TTC549 (cell line): ENCODE measurements around the gene PCDHA3.
"Not testable (repeated sequence)": the region's sequence is repeated elsewhere in the genome, so short reads cannot be mapped to it uniquely, and the experiment has no call there.

Experiments used
- FAIRE-seq: peaks from 2 replicates; lab custom pipeline; 2012; peaks lifted over from hg19 to GRCh38; lab: Jason Lieb, UNC

The PCDHA3 gene

DNA sequence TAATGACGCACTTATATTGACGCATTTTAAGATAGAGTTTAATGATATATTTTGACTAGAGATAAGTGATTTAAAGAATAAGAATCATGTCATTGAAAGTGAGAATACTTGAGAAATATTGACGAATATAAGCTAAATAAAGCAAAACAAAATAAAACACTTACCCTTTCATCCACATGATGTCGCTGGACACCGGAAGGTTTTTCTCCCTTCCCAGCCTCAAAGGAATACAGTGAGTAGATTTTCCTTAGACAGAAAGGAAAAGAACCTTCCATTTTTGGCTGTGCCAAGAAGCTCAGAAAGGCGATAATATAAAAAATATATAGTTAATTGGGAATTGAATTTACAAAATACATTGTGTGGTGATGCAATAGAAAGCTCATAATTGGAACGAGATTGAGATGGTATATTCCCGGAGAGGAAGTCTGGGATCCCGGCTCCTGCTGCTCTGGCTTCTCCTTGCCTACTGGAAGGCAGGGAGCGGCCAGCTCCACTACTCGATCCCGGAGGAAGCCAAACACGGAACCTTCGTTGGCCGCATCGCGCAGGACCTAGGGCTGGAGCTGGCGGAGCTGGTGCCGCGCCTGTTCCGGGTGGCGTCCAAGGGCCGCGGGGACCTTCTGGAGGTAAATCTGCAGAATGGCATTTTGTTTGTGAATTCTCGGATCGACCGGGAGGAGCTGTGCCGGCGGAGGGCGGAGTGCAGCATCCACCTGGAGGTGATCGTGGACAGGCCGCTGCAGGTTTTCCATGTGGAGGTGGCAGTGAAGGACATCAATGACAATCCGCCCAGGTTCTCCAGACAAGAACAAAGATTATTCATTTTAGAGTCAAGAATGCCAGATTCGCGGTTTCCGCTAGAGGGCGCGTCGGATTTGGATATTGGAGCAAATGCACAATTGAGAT lies 20.8 kb downstream of the PCDHA3 start, which contains the start of gene PCDHA5:
Gene PCDHA5, plus strand, starts transcription at position 239 of the 906 bp plus-strand sequence.
- peak; percentile 96 for FAIRE-seq

GRCh38 chr5:140822281-140822629 lies 21.4 kb downstream of the PCDHA3 start:
- no peak for FAIRE-seq

- not testable (repeated sequence) for FAIRE-seq
Measured at GRCh38 chr5:140822969-140823368, 22.1 kb downstream of the PCDHA3 start.

DNA sequence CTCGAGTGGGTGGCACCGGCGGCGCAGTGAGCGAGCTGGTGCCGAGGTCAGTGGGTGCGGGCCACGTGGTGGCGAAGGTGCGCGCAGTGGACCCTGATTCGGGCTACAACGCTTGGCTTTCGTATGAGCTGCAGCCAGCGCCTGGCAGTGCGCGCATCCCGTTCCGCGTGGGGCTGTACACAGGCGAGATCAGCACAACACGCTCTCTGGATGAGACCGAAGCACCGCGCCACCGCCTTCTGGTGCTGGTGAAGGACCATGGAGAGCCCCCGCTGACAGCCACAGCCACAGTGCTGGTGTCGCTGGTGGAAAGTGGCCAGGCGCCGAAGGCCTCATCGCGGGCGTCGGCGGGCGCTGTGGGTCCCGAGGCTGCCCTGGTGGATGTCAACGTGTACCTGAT lies 22.6 kb downstream of the PCDHA3 start:
- no peak for FAIRE-seq

- FAIRE-seq: no peak
Measured at GRCh38 chr5:140827704-140828361, 27.0 kb downstream of the PCDHA3 start, which contains the start of gene PCDHA6. Gene PCDHA6, plus strand, starts transcription at chr5:140827960. Its CDS starts 132 bp downstream, at chr5:140828092.

DNA sequence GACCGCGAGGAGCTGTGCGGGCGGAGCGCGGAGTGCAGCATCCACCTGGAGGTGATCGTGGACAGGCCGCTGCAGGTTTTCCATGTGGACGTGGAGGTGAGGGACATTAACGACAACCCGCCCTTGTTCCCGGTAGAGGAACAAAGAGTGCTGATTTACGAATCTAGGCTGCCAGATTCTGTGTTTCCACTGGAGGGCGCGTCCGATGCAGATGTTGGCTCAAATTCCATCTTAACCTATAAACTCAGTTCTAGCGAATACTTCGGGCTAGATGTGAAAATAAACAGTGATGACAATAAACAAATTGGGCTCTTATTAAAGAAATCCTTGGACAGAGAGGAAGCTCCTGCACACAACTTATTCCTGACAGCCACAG lies 27.5 kb downstream of the PCDHA3 start:
- FAIRE-seq: no peak

GRCh38 chr5:140829511-140830501 lies 28.9 kb downstream of the PCDHA3 start:
- FAIRE-seq: not testable (repeated sequence)

GRCh38 chr5:140833993-140834392 lies 33.1 kb downstream of the PCDHA3 start, which contains the start of gene PCDHA7:
Gene PCDHA7, plus strand, starts transcription at chr5:140834269. Its CDS starts 115 bp downstream, at chr5:140834384.
- FAIRE-seq: peak; percentile 85

GRCh38 chr5:140834439-140835008 lies 33.7 kb downstream of the PCDHA3 start:
- not testable (repeated sequence) for FAIRE-seq

- FAIRE-seq: no peak
Measured at GRCh38 chr5:140835622-140836510, 35.0 kb downstream of the PCDHA3 start.

DNA sequence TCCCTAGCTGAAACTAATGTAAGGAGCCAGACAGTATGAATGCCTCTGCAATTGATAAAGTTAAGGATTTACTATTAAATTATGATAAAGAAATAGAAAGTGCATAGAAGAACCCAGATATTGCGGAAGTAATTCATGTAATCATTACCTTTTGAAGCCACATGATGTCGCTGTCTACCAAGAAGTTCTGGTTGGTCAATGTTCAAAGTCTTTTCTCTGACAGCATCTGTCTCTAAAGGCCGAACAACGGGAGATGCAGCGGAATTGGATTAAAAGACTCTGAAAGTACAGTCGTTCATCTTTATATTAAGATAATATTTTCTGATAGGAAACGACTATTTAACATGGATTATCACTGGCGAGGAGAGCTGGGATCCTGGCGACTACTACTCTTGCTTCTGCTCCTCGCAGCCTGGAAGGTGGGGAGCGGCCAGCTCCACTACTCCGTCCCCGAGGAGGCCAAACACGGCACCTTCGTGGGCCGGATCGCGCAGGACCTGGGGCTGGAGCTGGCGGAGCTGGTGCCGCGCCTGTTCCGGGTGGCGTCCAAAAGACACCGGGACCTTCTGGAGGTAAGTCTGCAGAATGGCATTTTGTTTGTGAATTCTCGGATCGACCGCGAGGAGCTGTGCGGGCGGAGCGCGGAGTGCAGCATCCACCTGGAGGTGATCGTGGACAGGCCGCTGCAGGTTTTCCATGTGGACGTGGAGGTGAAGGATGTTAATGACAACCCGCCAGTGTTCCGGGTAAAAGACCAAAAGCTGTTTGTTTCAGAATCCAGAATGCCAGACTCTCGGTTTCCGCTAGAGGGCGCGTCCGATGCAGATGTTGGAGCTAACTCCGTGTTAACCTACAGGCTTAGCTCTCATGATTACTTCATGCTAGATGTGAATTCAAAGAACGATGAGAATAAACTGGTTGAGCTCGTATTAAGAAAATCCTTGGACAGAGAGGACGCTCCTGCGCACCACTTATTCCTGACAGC lies 40.4 kb downstream of the PCDHA3 start, which contains the start of gene PCDHA8:
Gene PCDHA8, plus strand, starts transcription at position 210 of the 985 bp plus-strand sequence. Its CDS starts 135 bp downstream, at position 345.
- no peak for FAIRE-seq

DNA sequence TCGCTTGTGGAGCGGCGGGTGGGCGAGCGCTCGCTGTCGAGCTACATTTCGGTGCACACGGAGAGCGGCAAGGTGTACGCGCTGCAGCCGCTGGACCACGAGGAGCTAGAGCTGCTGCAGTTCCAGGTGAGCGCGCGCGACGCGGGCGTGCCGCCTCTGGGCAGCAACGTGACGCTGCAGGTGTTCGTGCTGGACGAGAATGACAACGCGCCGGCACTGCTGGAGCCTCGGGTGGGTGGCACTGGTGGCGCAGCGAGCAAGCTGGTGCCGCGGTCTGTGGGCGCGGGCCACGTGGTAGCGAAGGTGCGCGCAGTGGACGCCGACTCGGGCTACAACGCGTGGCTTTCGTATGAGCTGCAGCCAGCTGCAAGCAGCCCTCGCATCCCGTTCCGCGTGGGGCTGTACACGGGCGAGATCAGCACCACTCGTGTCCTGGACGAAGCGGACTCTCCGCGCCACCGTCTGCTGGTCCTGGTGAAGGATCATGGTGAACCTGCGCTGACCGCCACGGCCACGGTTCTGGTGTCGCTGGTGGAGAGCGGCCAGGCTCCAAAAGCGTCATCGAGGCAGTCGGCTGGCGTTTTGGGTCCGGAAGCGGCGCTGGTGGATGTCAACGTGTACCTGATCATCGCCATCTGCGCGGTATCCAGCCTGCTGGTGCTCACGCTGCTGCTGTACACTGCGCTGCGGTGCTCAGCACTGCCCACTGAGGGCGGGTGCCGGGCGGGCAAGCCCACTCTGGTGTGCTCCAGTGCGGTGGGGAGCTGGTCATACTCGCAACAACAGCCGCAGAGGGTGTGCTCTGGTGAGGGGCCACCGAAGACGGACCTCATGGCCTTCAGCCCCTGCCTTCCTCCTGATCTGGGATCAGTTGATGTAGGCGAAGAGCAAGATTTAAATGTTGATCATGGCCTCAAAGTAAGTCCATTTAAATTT lies 42.2 kb downstream of the PCDHA3 start:
- FAIRE-seq: no peak

- not testable (repeated sequence) for FAIRE-seq
Measured at GRCh38 chr5:140848139-140849102, 47.6 kb downstream of the PCDHA3 start, which contains the start of gene PCDHA9. Gene PCDHA9, plus strand, starts transcription at chr5:140848382. Its CDS starts 114 bp downstream, at chr5:140848496.

DNA sequence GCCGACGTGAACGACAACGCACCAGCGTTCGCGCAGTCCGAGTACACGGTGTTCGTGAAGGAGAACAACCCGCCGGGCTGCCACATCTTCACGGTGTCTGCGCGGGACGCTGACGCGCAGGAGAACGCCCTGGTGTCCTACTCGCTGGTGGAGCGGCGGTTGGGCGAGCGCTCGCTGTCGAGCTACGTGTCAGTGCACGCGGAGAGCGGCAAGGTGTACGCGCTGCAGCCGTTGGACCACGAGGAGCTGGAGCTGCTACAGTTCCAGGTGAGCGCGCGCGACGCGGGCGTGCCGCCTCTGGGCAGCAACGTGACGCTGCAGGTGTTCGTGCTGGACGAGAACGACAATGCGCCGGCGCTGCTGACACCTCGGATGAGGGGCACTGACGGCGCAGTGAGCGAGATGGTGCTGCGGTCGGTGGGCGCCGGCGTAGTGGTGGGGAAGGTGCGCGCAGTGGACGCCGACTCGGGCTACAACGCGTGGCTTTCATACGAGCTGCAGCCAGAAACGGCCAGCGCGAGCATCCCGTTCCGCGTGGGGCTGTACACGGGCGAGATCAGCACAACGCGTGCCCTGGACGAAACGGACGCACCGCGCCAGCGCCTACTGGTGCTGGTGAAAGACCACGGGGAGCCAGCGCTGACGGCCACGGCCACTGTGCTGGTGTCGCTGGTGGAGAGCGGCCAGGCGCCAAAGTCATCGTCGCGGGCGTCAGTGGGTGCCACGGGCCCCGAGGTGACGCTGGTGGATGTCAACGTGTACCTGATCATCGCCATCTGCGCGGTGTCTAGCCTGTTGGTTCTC lies 49.2 kb downstream of the PCDHA3 start:
- not testable (repeated sequence) for FAIRE-seq
